ENCODE data around the gene BSG. TPM values are rescaled to one million over a fixed set of nuclear protein-coding genes. Genes with fewer than 3 reads are reported as not detected.

Gene BSG
- polyA plus RNA-seq (ENCODE audit: insufficient read depth in 1 of 5, insufficient read length in 5 of 5, low replicate concordance in 1 of 5), result 100 to 1,000 TPM; 219 to 458 (median 275) TPM
- long read RNA-seq, donor 1, transcript BSG-206 (3 exons, 582 nt), result minor isoform, 6 of 292 reads
- long read RNA-seq, donor 1, transcript BSG-210 (2 exons, 611 nt), result major isoform, 8 of 292 reads
- long read RNA-seq, donor 1, partial matches to known transcripts, result 62 of 292 reads
- long read RNA-seq, donor 1, other reads (novel, unspliced or antisense), result 216 of 292 reads
- long read RNA-seq, donor 2, partial matches to known transcripts, result 27 of 151 reads
- long read RNA-seq, donor 2, other reads (novel, unspliced or antisense), result 116 of 151 reads
- long read RNA-seq, donor 3, transcript BSG-210 (2 exons, 611 nt), result major isoform, 6 of 260 reads
- long read RNA-seq, donor 3, partial matches to known transcripts, result 73 of 260 reads
- long read RNA-seq, donor 3, other reads (novel, unspliced or antisense), result 178 of 260 reads
- long read RNA-seq, donor 4, transcript BSG-210 (2 exons, 611 nt), result major isoform, 8 of 113 reads
- long read RNA-seq, donor 4, partial matches to known transcripts, result 15 of 113 reads
- long read RNA-seq, donor 4, other reads (novel, unspliced or antisense), result 87 of 113 reads
- long read RNA-seq, donor 5, transcript BSG-206 (3 exons, 582 nt), result minor isoform, 7 of 237 reads
- long read RNA-seq, donor 5, transcript BSG-210 (2 exons, 611 nt), result major isoform, 8 of 237 reads
- long read RNA-seq, donor 5, partial matches to known transcripts, result 37 of 237 reads
- long read RNA-seq, donor 5, other reads (novel, unspliced or antisense), result 185 of 237 reads
- long read RNA-seq, donor 6, transcript BSG-206 (3 exons, 582 nt), result minor isoform, 5 of 362 reads
- long read RNA-seq, donor 6, transcript BSG-210 (2 exons, 611 nt), result major isoform, 12 of 362 reads
- long read RNA-seq, donor 6, partial matches to known transcripts, result 330 of 362 reads
- long read RNA-seq, donor 6, other reads (novel, unspliced or antisense), result 15 of 362 reads
- long read RNA-seq, donor 7, transcript BSG-210 (2 exons, 611 nt), result major isoform, 5 of 172 reads
- long read RNA-seq, donor 7, transcript BSG-206 (3 exons, 582 nt), result major isoform, 5 of 172 reads
- long read RNA-seq, donor 7, partial matches to known transcripts, result 33 of 172 reads
- long read RNA-seq, donor 7, other reads (novel, unspliced or antisense), result 129 of 172 reads
- long read RNA-seq, donor 8, transcript BSG-210 (2 exons, 611 nt), result major isoform, 5 of 82 reads
- long read RNA-seq, donor 8, partial matches to known transcripts, result 71 of 82 reads
- long read RNA-seq, donor 8, other reads (novel, unspliced or antisense), result 5 of 82 reads

- peak; percentile 97 to 98 for DNase-seq
These were observed at the start of gene BSG for GRCh38 chr19:572140-572742. Gene BSG, plus strand, starts transcription at chr19:572596. Its CDS starts 39 bp downstream, at chr19:572635.

GRCh38 chr19:522726-523125 lies 49.7 kb upstream of the BSG start:
- DNase-seq, result no peak

DNA sequence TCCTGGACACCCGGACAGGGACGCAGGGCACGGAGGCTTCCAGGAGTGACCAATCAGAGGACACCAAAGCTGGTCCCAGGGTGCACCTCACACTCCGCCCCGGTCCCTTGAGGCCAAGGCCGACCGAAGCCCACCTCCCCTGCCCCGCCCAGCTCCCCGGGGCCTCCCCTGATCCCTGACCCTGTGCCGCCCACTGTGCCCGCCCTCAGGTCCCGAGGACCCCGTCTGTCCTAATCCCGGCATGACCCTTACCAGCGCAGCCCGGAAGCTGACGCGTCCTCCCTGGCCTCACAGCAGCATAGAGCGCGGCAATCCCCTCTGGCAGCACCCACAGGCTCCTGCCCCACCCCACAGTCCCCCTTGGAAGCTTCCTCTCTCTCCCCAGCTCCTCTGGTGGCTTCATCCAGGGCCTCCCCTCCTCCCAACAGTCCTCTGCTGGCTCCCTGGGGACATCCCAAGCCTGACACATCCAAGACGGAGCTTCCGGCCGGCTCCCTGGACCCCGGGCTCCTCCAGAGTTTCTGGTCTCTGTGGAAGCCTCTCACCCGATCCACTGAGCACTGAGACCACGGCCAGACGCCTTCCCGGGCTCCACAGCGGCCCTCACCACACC lies 48.2 kb upstream of the BSG start:
- DNase-seq, result no peak

- DNase-seq, result no peak
These were observed 47.4 kb upstream of the BSG start for GRCh38 chr19:525029-525428.

- DNase-seq, result no peak
These were observed 46.5 kb upstream of the BSG start for GRCh38 chr19:525857-526419.

DNA sequence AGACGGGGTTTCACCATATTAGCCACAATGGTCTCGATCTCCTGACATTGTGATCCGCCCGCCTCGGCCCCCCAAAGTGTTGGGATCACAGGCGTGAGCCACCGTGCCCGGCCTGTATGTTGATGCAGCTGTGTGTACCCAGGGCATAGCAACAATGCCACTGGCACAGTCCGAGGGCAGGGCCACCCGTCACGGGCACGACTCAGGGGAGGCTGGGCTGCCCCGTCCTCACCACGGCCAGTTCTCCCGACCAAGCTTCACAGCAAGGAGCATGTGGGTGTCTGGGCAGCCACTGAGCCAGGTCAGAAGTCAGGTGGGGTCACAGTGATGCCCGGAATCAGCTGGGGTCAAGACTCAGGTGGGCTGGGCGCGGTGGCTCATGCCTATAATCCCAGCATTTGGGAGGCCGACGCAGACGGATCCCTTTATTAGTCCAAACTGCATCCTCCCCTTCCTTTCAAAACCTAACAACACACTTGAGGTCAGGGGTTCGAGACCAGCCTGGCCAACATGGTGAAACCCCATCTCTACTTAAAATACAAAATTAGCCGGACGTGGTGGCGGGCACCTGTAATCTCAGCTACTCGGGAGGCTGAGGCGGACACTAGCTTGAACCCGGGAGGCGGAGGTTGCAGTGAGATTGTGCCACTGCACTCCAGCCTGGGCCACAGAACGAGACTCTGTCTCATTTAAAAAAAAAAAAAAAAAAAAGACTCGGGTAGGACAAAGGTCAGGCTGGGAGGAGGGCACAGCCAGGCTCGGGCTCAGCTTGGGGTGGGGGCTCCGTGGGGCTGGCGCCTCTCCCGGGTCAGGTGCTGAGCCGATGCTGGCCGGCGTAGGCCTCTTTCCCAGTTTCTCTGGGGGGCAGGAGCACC lies 42.0 kb upstream of the BSG start:
- no peak for DNase-seq

GRCh38 chr19:531009-531752 lies 41.2 kb upstream of the BSG start:
- DNase-seq, result peak; percentile 86 to 88

GRCh38 chr19:531753-532560 lies 40.4 kb upstream of the BSG start, which contains the start of gene CDC34:
Gene CDC34, plus strand, starts transcription at chr19:531760. Its CDS starts 172 bp downstream, at chr19:531932.
- DNase-seq, result no peak

DNA sequence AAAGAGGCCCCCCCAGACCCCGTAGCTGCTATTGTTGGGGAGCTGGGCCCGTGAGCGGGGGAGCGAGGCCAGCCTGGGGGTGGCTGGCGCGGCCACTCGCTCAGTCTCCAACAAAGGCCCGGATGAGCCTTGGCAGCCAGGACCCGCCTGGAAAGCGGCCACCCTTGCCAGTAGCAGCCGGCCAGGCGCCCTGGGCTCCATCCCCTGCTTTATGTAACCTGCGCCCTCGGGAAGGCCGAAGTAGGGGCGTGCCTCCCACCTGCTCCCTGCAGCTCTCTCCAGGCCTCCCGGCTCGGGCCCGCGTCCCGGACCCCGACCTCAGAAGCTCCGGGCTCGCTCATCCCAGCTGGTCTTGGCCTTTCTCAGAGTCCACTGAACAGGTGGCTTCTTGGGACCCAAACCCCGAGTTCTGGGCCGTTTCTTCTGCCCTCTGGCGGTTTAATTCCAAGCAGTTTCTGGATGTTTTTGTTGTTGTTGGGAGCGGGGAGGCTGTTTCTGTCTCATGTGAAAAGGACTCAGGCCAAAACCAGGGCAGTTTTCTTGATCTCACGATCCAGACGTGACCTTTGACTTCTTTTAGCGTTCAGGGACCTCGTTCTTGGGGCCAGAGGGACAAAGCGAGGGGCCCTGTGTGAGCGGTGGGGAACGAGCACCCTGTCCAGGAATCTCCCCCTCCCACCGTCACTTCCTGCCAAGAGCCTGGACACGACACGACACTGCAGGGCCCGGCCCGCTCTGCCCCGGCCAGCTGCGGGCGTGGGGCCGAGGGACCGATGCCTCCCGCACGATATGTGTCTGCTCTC lies 39.6 kb upstream of the BSG start:
- peak in 1 of 2 donors; percentile 68 for DNase-seq

- no peak for DNase-seq
These were observed 38.9 kb upstream of the BSG start for GRCh38 chr19:533364-534058.

- DNase-seq, result no peak
These were observed 38.3 kb upstream of the BSG start for GRCh38 chr19:534088-534487.

DNA sequence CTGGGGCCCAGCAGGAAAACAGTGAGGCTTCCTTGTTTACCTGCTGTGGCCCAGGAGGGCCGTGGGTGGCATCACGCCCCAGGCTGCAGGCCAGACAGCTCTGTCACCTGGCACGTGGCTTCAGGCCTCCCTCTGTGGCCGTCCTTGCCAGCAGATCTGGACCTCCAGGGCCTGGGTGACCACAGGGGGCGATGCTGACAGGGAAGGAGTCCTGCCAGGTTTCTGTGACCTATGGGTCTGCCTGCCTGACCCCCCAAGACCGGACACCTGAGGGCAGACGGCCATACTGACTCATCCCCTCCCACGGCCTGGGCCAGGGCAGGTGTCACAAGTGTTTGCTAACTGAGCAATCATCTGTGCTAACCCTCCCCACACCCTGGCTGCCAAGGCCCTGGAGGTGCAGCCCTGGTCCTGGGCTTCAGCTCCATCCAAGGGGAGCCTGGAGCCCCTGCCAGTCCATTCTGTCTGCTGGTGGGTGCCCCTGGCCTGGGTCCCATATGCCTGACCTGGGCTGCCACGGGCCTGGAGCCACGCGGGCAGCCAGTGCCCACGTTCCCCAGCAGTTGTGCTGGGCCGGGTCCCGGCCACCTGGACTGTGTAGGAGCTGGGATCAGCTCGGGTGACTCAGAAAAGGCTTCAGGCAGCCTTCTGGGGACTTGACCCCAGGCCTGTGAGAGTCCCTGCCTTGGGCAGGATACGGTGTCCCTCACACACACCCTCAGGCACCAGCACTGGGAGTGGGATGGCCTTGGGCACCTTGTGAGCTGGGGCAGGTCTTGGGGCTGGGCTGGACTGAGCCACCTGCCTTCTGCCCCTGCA lies 37.2 kb upstream of the BSG start:
- DNase-seq, result no peak

GRCh38 chr19:536031-536880 lies 36.1 kb upstream of the BSG start:
- no peak for DNase-seq

GRCh38 chr19:536881-537404 lies 35.5 kb upstream of the BSG start:
- DNase-seq, result no peak
